Fibroblast of upper back skin (primary cell): ENCODE results near the gene TMEM151A.

Experiments used
- DNase-seq: peaks from one replicate; pipeline ENCODE4 v3.0.0-alpha.2; 2013

TMEM151A gene

GRCh38 chr11:66338276-66339161, 46.8 kb downstream of the TMEM151A start:
- no peak for DNase-seq

- DNase-seq: no peak
Measured at GRCh38 chr11:66339162-66339675, 47.5 kb downstream of the TMEM151A start.

- no peak for DNase-seq
Measured at GRCh38 chr11:66339686-66340483, 48.2 kb downstream of the TMEM151A start.

GRCh38 chr11:66340596-66341501, 49.2 kb downstream of the TMEM151A start:
- no peak for DNase-seq

GRCh38 chr11:66341502-66342126, 49.9 kb downstream of the TMEM151A start:
- DNase-seq: no peak

- no peak for DNase-seq
Measured at GRCh38 chr11:66343176-66343575, 51.5 kb downstream of the TMEM151A start.

- DNase-seq: peak; percentile 96
Measured at GRCh38 chr11:66344550-66345315, 53.0 kb downstream of the TMEM151A start, which contains the start of gene BRMS1. Gene BRMS1 (minus strand): TSS chr11:66345104. CDS start chr11:66342234, 2,870 bp downstream.

GRCh38 chr11:66345316-66345649, 53.6 kb downstream of the TMEM151A start:
- no peak for DNase-seq
